ENCODE measurements around the gene CHEK1. TPM values are rescaled to one million over a fixed set of nuclear protein-coding genes. Genes with fewer than 3 reads are reported as not detected.

Gene CHEK1
- total RNA-seq, 1 donor from 2014 or later: 19.3 TPM

- no peak for TF ChIP-seq CTCF (IDR thresholded peaks at IDR 0.05; ENCODE audit: insufficient read depth, low read length, poor library complexity, severe bottlenecking)
- Histone ChIP-seq H3K36me3 (ENCODE audit: control insufficient read depth, insufficient read depth, low read length) (no peaks in the 10 kb centered on the region), H3K27me3 (ENCODE audit: control insufficient read depth, insufficient read depth, low read length) (no peaks in the 10 kb centered on the region), H3K4me3 (ENCODE audit: low read depth, low read length) (peak overlapping the region; percentile 65)
- DNase-seq (ENCODE audit: low read depth): no peak
Observed at GRCh38 chr11:125593114-125593820, 31.7 kb upstream of the CHEK1 start.

GRCh38 chr11:125594958-125595357 is 30.0 kb upstream of the CHEK1 start:
- TF ChIP-seq CTCF (IDR thresholded peaks at IDR 0.05; ENCODE audit: insufficient read depth, low read length, poor library complexity, severe bottlenecking): no peak
- H3K36me3 ChIP-seq (ENCODE audit: control insufficient read depth, insufficient read depth, low read length): no peaks in the 10 kb centered on the region
- no peak for DNase-seq (ENCODE audit: low read depth)
- H3K27me3 ChIP-seq (ENCODE audit: control insufficient read depth, insufficient read depth, low read length): no peaks in the 10 kb centered on the region
- H3K4me3 ChIP-seq (ENCODE audit: low read depth, low read length): no peak overlapping the region

- Histone ChIP-seq H3K27me3 (ENCODE audit: control insufficient read depth, insufficient read depth, low read length) (no peaks in the 10 kb centered on the region), H3K4me3 (ENCODE audit: low read depth, low read length) (no peak overlapping the region), H3K36me3 (ENCODE audit: control insufficient read depth, insufficient read depth, low read length) (no peaks in the 10 kb centered on the region)
- DNase-seq (ENCODE audit: low read depth): no peak
- TF ChIP-seq CTCF (IDR thresholded peaks at IDR 0.05; ENCODE audit: insufficient read depth, low read length, poor library complexity, severe bottlenecking): no peak
Observed at GRCh38 chr11:125600663-125601062, 24.3 kb upstream of the CHEK1 start.

- Histone ChIP-seq H3K4me3 (ENCODE audit: low read depth, low read length) (no peak overlapping the region), H3K36me3 (ENCODE audit: control insufficient read depth, insufficient read depth, low read length) (peaks cover 2% of the 10 kb centered on the region), H3K27me3 (ENCODE audit: control insufficient read depth, insufficient read depth, low read length) (no peaks in the 10 kb centered on the region)
- no peak for TF ChIP-seq CTCF (IDR thresholded peaks at IDR 0.05; ENCODE audit: insufficient read depth, low read length, poor library complexity, severe bottlenecking)
- DNase-seq (ENCODE audit: low read depth): no peak
Observed at GRCh38 chr11:125603207-125603606, 21.8 kb upstream of the CHEK1 start.

- Histone ChIP-seq H3K36me3 (ENCODE audit: control insufficient read depth, insufficient read depth, low read length) (peaks cover 2% of the 10 kb centered on the region), H3K27me3 (ENCODE audit: control insufficient read depth, insufficient read depth, low read length) (no peaks in the 10 kb centered on the region)
Observed at GRCh38 chr11:125605417-125605816, 19.5 kb upstream of the CHEK1 start.

More at GRCh38 chr11:125605417-125605816, 19.5 kb upstream of the CHEK1 start:
- no peak for DNase-seq (ENCODE audit: low read depth)
- no peak overlapping the region for H3K4me3 ChIP-seq (ENCODE audit: low read depth, low read length)
- TF ChIP-seq CTCF (IDR thresholded peaks at IDR 0.05; ENCODE audit: insufficient read depth, low read length, poor library complexity, severe bottlenecking): no peak
